ENCODE data around the gene GPR68. TPM values are rescaled to one million over a fixed set of nuclear protein-coding genes. Genes with fewer than 3 reads are reported as not detected.

GPR68 gene
- total and polyA plus RNA-seq, 10 donors = 0.50 to 5.2 (median 2.5) TPM

- no peak for DNase-seq
- TF ChIP-seq CTCF (IDR thresholded peaks at IDR 0.05 in 8 of 11, conservative IDR thresholded peaks at IDR 0.05 in 3 of 11) (no peak), POLR2A (IDR thresholded peaks at IDR 0.05) (no peak), POLR2AphosphoS5 (IDR thresholded peaks at IDR 0.05) (no peak)
- no peaks in the 10 kb centered on the region for H3K9me3 ChIP-seq
- no peak overlapping the region for H3K27ac ChIP-seq
- peaks cover 3 to 100% (median 78%) of the 10 kb centered on the region in 6 donors for H3K36me3 ChIP-seq
- WGBS, 5 donors = 85 to 86% (median 86%) methylated on average over 12 of the region's 12 CpGs
- H3K27me3 ChIP-seq (replicated peaks in 1 of 7) = no peaks in the 10 kb centered on the region
- no peak overlapping the region for H3K4me3 ChIP-seq
- intact Hi-C loops (cut with DNase I; ENCODE audit: low total_unique reads) = no loop called here
- H3K4me1 ChIP-seq = peaks cover 0 to 4% (median 0%) of the 10 kb centered on the region in 6 donors
Measured at GRCh38 chr14:91193069-91193468, 51.4 kb downstream of the GPR68 start.

GRCh38 chr14:91190853-91191252 is 53.7 kb downstream of the GPR68 start:
- H3K4me1 ChIP-seq = peaks cover 0 to 4% (median 0%) of the 10 kb centered on the region in 6 donors
- H3K27ac ChIP-seq = no peak overlapping the region
- no peaks in the 10 kb centered on the region for H3K9me3 ChIP-seq
- H3K4me3 ChIP-seq = no peak overlapping the region
- 95 to 100% (median 97%) methylated on average over 8 to 9 of the region's 9 CpGs for WGBS, 5 donors
- DNase-seq = no peak
- peaks cover 3 to 100% (median 76%) of the 10 kb centered on the region in 6 donors for H3K36me3 ChIP-seq
- intact Hi-C loops (cut with DNase I; ENCODE audit: low total_unique reads) = no loop called here
- TF ChIP-seq CTCF (IDR thresholded peaks at IDR 0.05 in 8 of 11, conservative IDR thresholded peaks at IDR 0.05 in 3 of 11) = no peak
- TF ChIP-seq POLR2AphosphoS5 (IDR thresholded peaks at IDR 0.05) = no peak
- no peak for TF ChIP-seq POLR2A (IDR thresholded peaks at IDR 0.05)
- no peaks in the 10 kb centered on the region for H3K27me3 ChIP-seq (replicated peaks in 1 of 7)

GRCh38 chr14:91187271-91187670 is 57.2 kb downstream of the GPR68 start:
- TF ChIP-seq POLR2AphosphoS5 (IDR thresholded peaks at IDR 0.05) (no peak), POLR2A (IDR thresholded peaks at IDR 0.05) (no peak), CTCF (IDR thresholded peaks at IDR 0.05 in 8 of 11, conservative IDR thresholded peaks at IDR 0.05 in 3 of 11) (no peak)
- no peak overlapping the region for H3K4me3 ChIP-seq
- intact Hi-C loops (cut with DNase I; ENCODE audit: low total_unique reads) = no loop called here
- DNase-seq = no peak
- H3K27me3 ChIP-seq (replicated peaks in 1 of 7) = no peaks in the 10 kb centered on the region
- no peak overlapping the region for H3K27ac ChIP-seq
- WGBS, 5 donors = 95 to 97% (median 96%) methylated on average over 13 of the region's 13 CpGs
- H3K36me3 ChIP-seq = peaks cover 8 to 99% (median 84%) of the 10 kb centered on the region in 6 donors
- no peaks in the 10 kb centered on the region for H3K4me1 ChIP-seq
- H3K9me3 ChIP-seq = no peaks in the 10 kb centered on the region

- no peaks in the 10 kb centered on the region for H3K27me3 ChIP-seq (replicated peaks in 1 of 7)
- H3K4me1 ChIP-seq = no peaks in the 10 kb centered on the region
- no peak for TF ChIP-seq CTCF (IDR thresholded peaks at IDR 0.05 in 8 of 11, conservative IDR thresholded peaks at IDR 0.05 in 3 of 11)
- no peak for TF ChIP-seq POLR2AphosphoS5 (IDR thresholded peaks at IDR 0.05)
- TF ChIP-seq POLR2A (IDR thresholded peaks at IDR 0.05) = no peak
- 91 to 95% (median 92%) methylated on average over 4 of the region's 4 CpGs for WGBS, 5 donors
- no peak overlapping the region for H3K4me3 ChIP-seq
- intact Hi-C loops (cut with DNase I; ENCODE audit: low total_unique reads) = no loop called here
- DNase-seq = no peak
- H3K9me3 ChIP-seq = no peaks in the 10 kb centered on the region
- no peak overlapping the region for H3K27ac ChIP-seq
- peaks cover 8 to 99% (median 84%) of the 10 kb centered on the region in 6 donors for H3K36me3 ChIP-seq
Measured at GRCh38 chr14:91186515-91187066, 57.9 kb downstream of the GPR68 start.
